HepG2 (cell line): ENCODE data around the gene P3R3URF. TPM values are rescaled to one million over a fixed set of nuclear protein-coding genes. Genes with fewer than 3 reads are reported as not detected.
A peak's percentile ranks its signal among the peaks of the same experiment; 100 is the strongest.

Experiments
- ATAC-seq: fragments of 200-7000 bp; cut with Tn5 transposase; 3 replicates; pipeline ENCODE4 v1.9.1; 2020; ENCODE audit warnings: mild to moderate bottlenecking, moderate library complexity
- BruUV-seq: library from RNA; stranded (reverse); fragments of 400-500 nt; replicated peaks from 2 replicates; lab custom pipeline; 2021; lab: Mats Ljungman, UMichigan
- CTCF ChIA-PET: fragments of 300-600 bp; formaldehyde crosslinking; extraction: SDS; loops from one replicate; lab custom pipeline; 2021; ENCODE audit warnings: low total read pairs, inconsistent platforms, low intra/inter-chr PET ratio; lab: Yijun Ruan, JAX
- POLR2A ChIA-PET: fragments of 350-600 bp; sonication (Branson Sonifier 250); formaldehyde crosslinking; loops from one replicate; lab custom pipeline; 2020; ENCODE audit warnings: antibody characterized with exemption, inconsistent platforms; lab: Yijun Ruan, JAX
- DNase-seq: peaks from one replicate; pipeline ENCODE4 v3.0.0-alpha.2; 2015; ENCODE audit warnings: low spot score
- FAIRE-seq: peaks from 3 replicates; lab custom pipeline; 2011; peaks lifted over from hg19 to GRCh38; lab: Jason Lieb, UNC
- H2AFZ ChIP-seq: one replicate; pipeline ENCODE4 v1.6.1; 2011; ENCODE audit warnings: low read length, inconsistent platforms
- H3K27ac ChIP-seq: fragments of 300-600 bp; 3 replicates; pipeline ENCODE4 v1.8.0; 2011; ENCODE audit warnings: mixed run types, mild to moderate bottlenecking, mixed read lengths, low read length, inconsistent platforms; ENCODE audit not compliant: insufficient read depth; ENCODE audit errors: extremely low read length
- H3K27me3 ChIP-seq, 2 experiments: fragments of 200-600 bp in 1 of 2; 2 replicates in 1 of 2; 3 replicates in 1 of 2; pipeline versions ENCODE4 v1.6.0 to v1.8.0; 2011; ENCODE audit warnings: low read length in 2 of 2, mild to moderate bottlenecking in 2 of 2, moderate library complexity in 2 of 2, inconsistent platforms in 1 of 2; ENCODE audit not compliant: insufficient read depth in 2 of 2, control insufficient read depth in 1 of 2
- H3K36me3 ChIP-seq, 2 experiments: fragments of 200-600 bp in 1 of 2; replicated peaks in 1 of 2; 2 replicates in 1 of 2; 3 replicates in 1 of 2; pipeline versions ENCODE4 v1.5.1 to v1.8.0; 2011; ENCODE audit warnings: low read length in 2 of 2, inconsistent platforms in 1 of 2; ENCODE audit not compliant: insufficient read depth in 2 of 2, control insufficient read depth in 1 of 2
- H3K4me1 ChIP-seq: 2 replicates; pipeline ENCODE4 v1.5.1; 2012; ENCODE audit warnings: low read length, inconsistent platforms; ENCODE audit not compliant: insufficient read depth
- H3K4me2 ChIP-seq: 2 replicates; pipeline ENCODE4 v1.6.0; 2011; ENCODE audit warnings: low read depth, low read length, inconsistent platforms
- H3K4me3 ChIP-seq, 3 experiments: fragments of 200-600 bp in 1 of 3; sonication (generic), shearing (Covaris generic) in 1 of 3; replicated peaks in 1 of 3; 2 replicates each; pipeline ENCODE4 v1.5.1; 2011 to 2016; ENCODE audit warnings: low read length in 3 of 3, inconsistent platforms in 2 of 3, low read depth in 2 of 3, mild to moderate bottlenecking in 2 of 3, control low read depth in 1 of 3, mixed read lengths in 1 of 3; ENCODE audit not compliant: insufficient read depth in 1 of 3
- H3K79me2 ChIP-seq: one replicate; pipeline ENCODE4 v1.6.1; 2011; ENCODE audit warnings: low read length, inconsistent platforms; ENCODE audit not compliant: insufficient read depth
- H3K9ac ChIP-seq: 2 replicates; pipeline ENCODE4 v1.6.0; 2011; ENCODE audit warnings: mild to moderate bottlenecking, low read depth, low read length, inconsistent platforms; ENCODE audit not compliant: insufficient read depth
- H3K9me3 ChIP-seq: 2 replicates; pipeline ENCODE4 v1.5.1; 2012; ENCODE audit warnings: mild to moderate bottlenecking, low read length
- H4K20me1 ChIP-seq: 2 replicates; pipeline ENCODE4 v1.6.0; 2011; ENCODE audit warnings: inconsistent platforms, mild to moderate bottlenecking, low read length, moderate library complexity; ENCODE audit not compliant: insufficient read depth
- ADNP ChIP-seq: sonication (generic); formaldehyde crosslinking; IDR thresholded peaks from 2 replicates; pipeline ENCODE4 v1.4.0; 2020; ENCODE audit warnings: missing genetic modification reagents
- GPN1 ChIP-seq: sonication (generic); formaldehyde crosslinking; IDR thresholded peaks from 2 replicates; pipeline ENCODE4 v1.5.1; 2020; ENCODE audit warnings: missing genetic modification reagents, borderline replicate concordance
- NFYB ChIP-seq: sonication (generic); formaldehyde crosslinking; IDR thresholded peaks from 2 replicates; pipeline ENCODE4 v1.4.0; 2020; ENCODE audit warnings: missing genetic modification reagents
- SP1 ChIP-seq, 2 experiments: fragments of 450-650 bp in 1 of 2; sonication (generic) in 1 of 2; formaldehyde crosslinking in 1 of 2; IDR thresholded peaks; 2 replicates each; pipeline versions ENCODE4 v1.4.0 to v1.6.1; 2016 to 2020; ENCODE audit warnings: missing genetic modification reagents in 1 of 2
- ZFX ChIP-seq: sonication (generic); formaldehyde crosslinking; IDR thresholded peaks from 2 replicates; pipeline ENCODE4 v1.4.0; 2020; ENCODE audit warnings: mild to moderate bottlenecking, low read depth, missing genetic modification reagents, moderate library complexity
- ZNF225 ChIP-seq: sonication (generic); formaldehyde crosslinking; IDR thresholded peaks from 2 replicates; pipeline ENCODE4 v1.4.0; 2020; ENCODE audit warnings: mild to moderate bottlenecking, missing genetic modification reagents
- ZNF263 ChIP-seq: sonication (generic); formaldehyde crosslinking; IDR thresholded peaks from 2 replicates; pipeline ENCODE4 v1.4.0; 2020; ENCODE audit warnings: missing genetic modification reagents
- ZNF296 ChIP-seq: sonication (generic); formaldehyde crosslinking; conservative IDR thresholded peaks from 2 replicates; pipeline ENCODE4 v1.5.0; 2020; ENCODE audit warnings: mild to moderate bottlenecking, missing genetic modification reagents
- WGBS: methylation state at CpG from one replicate; pipeline ENCODE4 v1.1.6; 2017; ENCODE audit warnings: low lambda C conversion rate; 5-methylcytosine and 5-hydroxymethylcytosine counted together
- in situ Hi-C: cut with HindIII; loops from 2 replicates; pipeline ENCODE4 v1.10.0; 2017; ENCODE audit warnings: low pct_unique_long_range_greater_than_20kb; ENCODE audit not compliant: extremely low pct_ligation_motif_present
- intact Hi-C: fragments of 100-400 bp; cut with micrococcal nuclease; formaldehyde crosslinking; loops from one replicate; pipeline ENCODE4 v1.10.0; 2022; ENCODE audit not compliant: unreplicated experiment
- polyA plus RNA-seq, 8 experiments: library from polyadenylated mRNA; depleted of rRNA in 3 of 8; stranded (reverse) in 7 of 8; unstranded in 1 of 8; fragments of >200 nt; fragmentation: Illumina TruSeq in 4 of 8; extraction: Trizol in 4 of 8; gene quantifications; 2 replicates each; pipeline versions ENCODE4 v1.2.1 to v1.2.3, GENCODE V29; 2011 to 2016; ENCODE audit warnings: low read depth in 4 of 8, missing spikeins in 1 of 8, mixed read lengths in 1 of 8; ENCODE audit not compliant: insufficient read depth in 1 of 8
- total RNA-seq, 5 experiments: library from RNA; depleted of rRNA; stranded (reverse); fragments of >200 nt; fragmentation: Illumina TruSeq; extraction: Trizol; gene quantifications; 2 replicates each; pipeline ENCODE4 v1.2.3, GENCODE V29; 2016; ENCODE audit warnings: low read depth in 1 of 5
- TF ChIP-seq, protein P1 (sequence below), 2 experiments: sonication (generic) in 1 of 2; formaldehyde crosslinking in 1 of 2; IDR thresholded peaks; 2 replicates each; pipeline versions ENCODE4 v1.6.1 to v1.9.0; 2014 to 2022; ENCODE audit warnings: antibody characterized with exemption in 1 of 2, borderline replicate concordance in 1 of 2, inconsistent platforms in 1 of 2, low read depth in 1 of 2, missing genetic modification reagents in 1 of 2
- TF ChIP-seq, protein P2 (sequence below): sonication (generic); formaldehyde crosslinking; IDR thresholded peaks from 2 replicates; pipeline ENCODE4 v1.4.0; 2020; ENCODE audit warnings: mild to moderate bottlenecking, missing genetic modification reagents, borderline replicate concordance

The P3R3URF gene
- total and polyA plus RNA-seq, 2 of the 13 experiments (the other 11 are each of a cell fraction or from before 2014, with no cell fraction given), result not detected

DNA sequence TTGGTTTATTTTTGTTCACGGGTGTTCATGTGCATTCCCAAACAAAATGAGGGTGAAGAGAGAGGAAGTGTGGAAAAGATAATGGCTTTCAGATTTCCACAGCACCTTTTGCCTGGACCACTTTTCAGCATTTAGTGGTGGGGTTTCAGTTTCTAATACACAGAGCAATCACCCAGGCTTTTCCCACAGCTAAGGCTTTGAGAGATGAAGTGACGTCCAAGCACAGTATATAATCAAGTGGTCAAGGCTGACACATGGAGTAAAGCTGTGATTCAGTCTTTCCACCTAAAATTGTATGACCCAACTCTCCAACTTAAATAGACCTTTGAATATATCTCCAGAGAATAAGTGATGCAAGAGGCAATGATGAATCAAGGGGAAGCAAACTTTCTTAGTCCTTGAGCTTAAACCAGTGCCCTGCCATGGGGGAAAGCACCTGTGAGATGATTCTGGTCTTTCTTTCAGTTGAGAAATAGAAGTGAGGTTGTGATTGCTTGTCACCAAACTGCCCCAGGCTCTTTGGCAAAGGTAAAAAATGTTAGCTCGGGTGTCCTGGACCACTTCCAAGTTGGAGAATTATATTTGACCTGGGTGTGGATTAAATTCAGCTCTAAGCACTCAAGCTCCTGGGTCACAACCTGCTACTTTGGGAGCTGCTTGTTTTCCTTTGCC is 41.5 kb downstream of the P3R3URF start (continued):
- TF ChIP-seq, protein P1, sequence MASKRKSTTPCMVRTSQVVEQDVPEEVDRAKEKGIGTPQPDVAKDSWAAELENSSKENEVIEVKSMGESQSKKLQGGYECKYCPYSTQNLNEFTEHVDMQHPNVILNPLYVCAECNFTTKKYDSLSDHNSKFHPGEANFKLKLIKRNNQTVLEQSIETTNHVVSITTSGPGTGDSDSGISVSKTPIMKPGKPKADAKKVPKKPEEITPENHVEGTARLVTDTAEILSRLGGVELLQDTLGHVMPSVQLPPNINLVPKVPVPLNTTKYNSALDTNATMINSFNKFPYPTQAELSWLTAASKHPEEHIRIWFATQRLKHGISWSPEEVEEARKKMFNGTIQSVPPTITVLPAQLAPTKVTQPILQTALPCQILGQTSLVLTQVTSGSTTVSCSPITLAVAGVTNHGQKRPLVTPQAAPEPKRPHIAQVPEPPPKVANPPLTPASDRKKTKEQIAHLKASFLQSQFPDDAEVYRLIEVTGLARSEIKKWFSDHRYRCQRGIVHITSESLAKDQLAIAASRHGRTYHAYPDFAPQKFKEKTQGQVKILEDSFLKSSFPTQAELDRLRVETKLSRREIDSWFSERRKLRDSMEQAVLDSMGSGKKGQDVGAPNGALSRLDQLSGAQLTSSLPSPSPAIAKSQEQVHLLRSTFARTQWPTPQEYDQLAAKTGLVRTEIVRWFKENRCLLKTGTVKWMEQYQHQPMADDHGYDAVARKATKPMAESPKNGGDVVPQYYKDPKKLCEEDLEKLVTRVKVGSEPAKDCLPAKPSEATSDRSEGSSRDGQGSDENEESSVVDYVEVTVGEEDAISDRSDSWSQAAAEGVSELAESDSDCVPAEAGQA (IDR thresholded peaks at IDR 0.05; ENCODE audit: low read depth), result no peak
- TF ChIP-seq, protein P1 (CRISPR knock-in tag; IDR thresholded peaks at IDR 0.05; ENCODE audit: borderline replicate concordance), result no peak

DNA sequence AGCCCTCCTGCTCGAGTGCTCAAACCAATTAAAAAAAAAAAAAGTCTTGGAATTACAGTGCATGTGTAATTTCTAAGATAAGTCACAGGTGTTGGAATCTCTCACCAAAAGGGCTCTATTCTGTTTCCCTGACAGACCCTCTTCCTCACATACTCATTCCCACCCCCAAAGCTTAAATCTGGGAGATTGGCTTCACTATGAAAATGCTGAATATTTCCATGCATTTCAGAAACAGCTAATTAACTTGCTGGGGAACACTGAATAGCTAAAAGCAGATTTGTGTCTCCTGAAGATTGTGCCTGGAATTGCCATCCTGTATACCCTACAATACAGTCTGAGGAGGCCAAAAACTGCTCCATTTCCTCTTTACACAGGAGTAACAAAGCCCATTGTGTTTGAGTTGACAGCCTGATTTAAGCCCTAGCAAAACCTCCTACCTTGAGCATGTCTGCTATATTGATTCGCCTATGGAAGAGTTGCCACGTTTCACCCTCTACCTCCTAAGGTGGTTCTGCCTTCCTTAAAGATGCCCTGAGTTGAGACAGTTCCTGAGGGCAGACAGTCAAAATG is 42.4 kb downstream of the P3R3URF start:
- peaks cover 38% of the 10 kb centered on the region for H3K4me1 ChIP-seq
- FAIRE-seq (no peak), ATAC-seq (no peak), DNase-seq (no peak)
- CTCF ChIA-PET, result no interaction called here
- no peak overlapping the region for H3K27ac ChIP-seq
- peaks cover 2 to 16% of the 10 kb centered on the region in 2 experiments; a peak in 3 of 5 replicates for H3K27me3 ChIP-seq
- intact Hi-C loops, result no loop called here
- H2AFZ ChIP-seq, result no peak overlapping the region
- no TSS peak for BruUV-seq
- no peak overlapping the region for H3K9ac ChIP-seq
- no peaks in the 10 kb centered on the region for H4K20me1 ChIP-seq
- WGBS, result 58% methylated on average over 3 of the region's 3 CpGs
- peak overlapping the region in 2 of 3 experiments; percentile 46 to 74; a peak in 1 of 6 replicates for H3K4me3 ChIP-seq
- no peaks in the 10 kb centered on the region for H3K36me3 ChIP-seq
- POLR2A ChIA-PET, result no interaction called here
- H3K4me2 ChIP-seq, result peak overlapping the region; percentile 87
- in situ Hi-C loops, result no loop called here
- H3K9me3 ChIP-seq, result no peaks in the 10 kb centered on the region
- peaks cover 4% of the 10 kb centered on the region for H3K79me2 ChIP-seq
- TF ChIP-seq, protein P2, sequence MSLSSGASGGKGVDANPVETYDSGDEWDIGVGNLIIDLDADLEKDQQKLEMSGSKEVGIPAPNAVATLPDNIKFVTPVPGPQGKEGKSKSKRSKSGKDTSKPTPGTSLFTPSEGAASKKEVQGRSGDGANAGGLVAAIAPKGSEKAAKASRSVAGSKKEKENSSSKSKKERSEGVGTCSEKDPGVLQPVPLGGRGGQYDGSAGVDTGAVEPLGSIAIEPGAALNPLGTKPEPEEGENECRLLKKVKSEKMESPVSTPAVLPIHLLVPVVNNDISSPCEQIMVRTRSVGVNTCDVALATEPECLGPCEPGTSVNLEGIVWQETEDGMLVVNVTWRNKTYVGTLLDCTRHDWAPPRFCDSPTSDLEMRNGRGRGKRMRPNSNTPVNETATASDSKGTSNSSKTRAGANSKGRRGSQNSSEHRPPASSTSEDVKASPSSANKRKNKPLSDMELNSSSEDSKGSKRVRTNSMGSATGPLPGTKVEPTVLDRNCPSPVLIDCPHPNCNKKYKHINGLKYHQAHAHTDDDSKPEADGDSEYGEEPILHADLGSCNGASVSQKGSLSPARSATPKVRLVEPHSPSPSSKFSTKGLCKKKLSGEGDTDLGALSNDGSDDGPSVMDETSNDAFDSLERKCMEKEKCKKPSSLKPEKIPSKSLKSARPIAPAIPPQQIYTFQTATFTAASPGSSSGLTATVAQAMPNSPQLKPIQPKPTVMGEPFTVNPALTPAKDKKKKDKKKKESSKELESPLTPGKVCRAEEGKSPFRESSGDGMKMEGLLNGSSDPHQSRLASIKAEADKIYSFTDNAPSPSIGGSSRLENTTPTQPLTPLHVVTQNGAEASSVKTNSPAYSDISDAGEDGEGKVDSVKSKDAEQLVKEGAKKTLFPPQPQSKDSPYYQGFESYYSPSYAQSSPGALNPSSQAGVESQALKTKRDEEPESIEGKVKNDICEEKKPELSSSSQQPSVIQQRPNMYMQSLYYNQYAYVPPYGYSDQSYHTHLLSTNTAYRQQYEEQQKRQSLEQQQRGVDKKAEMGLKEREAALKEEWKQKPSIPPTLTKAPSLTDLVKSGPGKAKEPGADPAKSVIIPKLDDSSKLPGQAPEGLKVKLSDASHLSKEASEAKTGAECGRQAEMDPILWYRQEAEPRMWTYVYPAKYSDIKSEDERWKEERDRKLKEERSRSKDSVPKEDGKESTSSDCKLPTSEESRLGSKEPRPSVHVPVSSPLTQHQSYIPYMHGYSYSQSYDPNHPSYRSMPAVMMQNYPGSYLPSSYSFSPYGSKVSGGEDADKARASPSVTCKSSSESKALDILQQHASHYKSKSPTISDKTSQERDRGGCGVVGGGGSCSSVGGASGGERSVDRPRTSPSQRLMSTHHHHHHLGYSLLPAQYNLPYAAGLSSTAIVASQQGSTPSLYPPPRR (CRISPR knock-in tag), result no peak
- no peak for TF ChIP-seq ADNP (CRISPR knock-in tag)
- no peak for TF ChIP-seq ZNF225
- no peak for TF ChIP-seq SP1 (IDR thresholded peaks at IDR 0.05)
- TF ChIP-seq SP1 (CRISPR knock-in tag; IDR thresholded peaks at IDR 0.05), result no peak
- TF ChIP-seq ZNF296, result no peak
- no peak for TF ChIP-seq ZNF263 (CRISPR knock-in tag)
- no peak for TF ChIP-seq GPN1
- TF ChIP-seq NFYB (CRISPR knock-in tag), result no peak
- no peak for TF ChIP-seq ZFX (CRISPR knock-in tag)
